Neuron (in vitro differentiated cells): ENCODE data around the gene GABARAP.

ENCODE experiments used
- H2AFZ ChIP-seq: one replicate; pipeline ENCODE4 v1.6.1; 2013; ENCODE audit warnings: low read depth, mild to moderate bottlenecking, inconsistent platforms, low read length, moderate library complexity
- H3K27me3 ChIP-seq: one replicate; pipeline ENCODE4 v1.6.1; 2013; ENCODE audit warnings: low read length; ENCODE audit not compliant: insufficient read depth
- H3K36me3 ChIP-seq: one replicate; pipeline ENCODE4 v1.6.1; 2013; ENCODE audit warnings: low read length; ENCODE audit not compliant: insufficient read depth
- H3K4me1 ChIP-seq: one replicate; pipeline ENCODE4 v1.6.1; 2013; ENCODE audit warnings: low read length; ENCODE audit not compliant: insufficient read depth
- H3K4me3 ChIP-seq: 2 replicates; pipeline ENCODE4 v1.5.1; 2013; ENCODE audit warnings: mild to moderate bottlenecking, low read length, moderate library complexity
- H3K9me3 ChIP-seq: one replicate; pipeline ENCODE4 v1.6.1; 2013; ENCODE audit warnings: low read length

GABARAP gene

GRCh38 chr17:7279448-7279847, 37.2 kb upstream of the GABARAP start:
- Histone ChIP-seq H2AFZ (no peak overlapping the region), H3K9me3 (no peaks in the 10 kb centered on the region), H3K27me3 (no peaks in the 10 kb centered on the region), H3K36me3 (no peaks in the 10 kb centered on the region), H3K4me3 (no peak overlapping the region), H3K4me1 (peaks cover 14% of the 10 kb centered on the region)

DNA sequence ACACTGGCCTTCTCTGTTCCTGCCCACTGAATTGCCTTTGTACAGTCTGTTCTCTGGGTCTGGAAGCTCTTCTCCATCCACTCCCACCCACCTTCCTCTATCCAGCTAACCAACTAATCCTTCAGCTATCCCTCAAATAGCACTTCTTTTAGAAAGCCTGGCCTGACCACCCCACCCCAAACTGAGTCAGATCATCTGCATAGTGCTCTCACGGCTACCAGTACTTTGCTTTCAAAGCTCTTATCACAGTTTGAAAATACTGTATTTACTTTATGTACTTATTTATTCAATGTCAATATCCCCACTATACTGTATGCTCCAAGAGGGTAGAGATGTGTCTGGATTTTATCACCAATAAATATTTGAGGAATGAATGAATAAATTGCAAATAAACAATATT, 24.5 kb upstream of the GABARAP start:
- Histone ChIP-seq H2AFZ (no peak overlapping the region), H3K4me1 (peaks cover 3% of the 10 kb centered on the region), H3K27me3 (peaks cover 29% of the 10 kb centered on the region), H3K36me3 (no peaks in the 10 kb centered on the region), H3K9me3 (peaks cover under 1% of the 10 kb centered on the region), H3K4me3 (no peak overlapping the region)

DNA sequence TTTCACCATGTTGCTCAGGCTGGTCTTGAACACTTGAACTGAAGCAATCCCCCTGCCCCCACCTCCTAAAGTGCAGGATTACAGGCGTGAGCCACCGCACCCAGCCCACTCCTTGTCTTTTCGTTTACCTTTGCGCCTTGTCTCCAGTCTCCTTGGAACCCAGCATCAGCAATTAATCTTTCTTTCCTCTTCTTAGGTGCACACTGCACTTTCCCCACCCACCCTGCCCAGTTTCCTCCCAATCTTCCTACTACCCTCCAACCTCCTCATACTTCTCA, 21.5 kb upstream of the GABARAP start:
- Histone ChIP-seq H3K36me3 (peaks cover 12% of the 10 kb centered on the region), H2AFZ (no peak overlapping the region), H3K4me1 (peaks cover 3% of the 10 kb centered on the region), H3K27me3 (peaks cover 45% of the 10 kb centered on the region), H3K9me3 (peaks cover 6% of the 10 kb centered on the region), H3K4me3 (no peak overlapping the region)

GRCh38 chr17:7262935-7263800, 20.9 kb upstream of the GABARAP start:
- peaks cover 6% of the 10 kb centered on the region for H3K9me3 ChIP-seq
- H3K4me1 ChIP-seq: peaks cover 3% of the 10 kb centered on the region
- H3K36me3 ChIP-seq: peaks cover 17% of the 10 kb centered on the region
- H2AFZ ChIP-seq: no peak overlapping the region
- peaks cover 45% of the 10 kb centered on the region for H3K27me3 ChIP-seq
- no peak overlapping the region for H3K4me3 ChIP-seq

DNA sequence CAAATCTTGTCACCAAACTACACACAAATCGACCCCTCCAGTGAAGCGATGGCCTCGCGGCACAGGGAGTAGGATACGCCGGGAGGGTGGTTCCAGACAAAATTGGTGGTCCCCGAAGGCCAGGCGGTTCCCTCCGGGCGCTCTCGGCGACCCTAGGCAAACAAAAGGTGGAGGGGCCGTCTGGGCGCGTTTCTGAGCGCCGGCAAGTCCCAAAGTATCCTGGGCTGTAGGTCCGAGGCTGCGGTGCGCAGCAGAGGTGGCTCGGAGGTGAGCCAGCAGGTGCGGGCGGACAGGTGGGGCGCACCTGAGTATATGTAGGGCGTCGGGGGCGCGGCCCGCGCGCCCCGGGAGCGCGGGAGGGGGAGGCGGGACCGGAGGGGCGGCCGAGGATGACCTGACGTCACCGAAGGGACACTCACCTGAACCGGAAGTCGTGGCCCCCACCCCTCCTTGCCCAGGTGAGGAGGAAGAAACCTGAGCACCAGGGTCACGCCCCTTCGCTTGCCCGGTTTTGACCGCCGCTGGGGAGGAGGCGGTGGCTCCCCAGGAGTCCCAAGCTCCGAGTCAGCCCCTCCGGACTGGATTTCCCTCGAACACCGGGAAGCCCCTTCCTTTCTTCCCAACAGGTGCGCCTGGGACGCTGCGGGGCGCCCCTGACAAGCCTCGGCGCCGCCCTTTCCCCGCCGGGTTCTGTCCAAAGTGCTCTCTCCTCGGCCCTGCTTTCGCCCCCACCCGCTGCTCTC, 20.1 kb upstream of the GABARAP start, which contains the start of gene CLDN7:
Gene CLDN7, minus strand, starts transcription at position 287 of the 743 bp plus-strand sequence. CDS start 435 bp downstream, outside the sequence.
- H3K36me3 ChIP-seq: peaks cover 21% of the 10 kb centered on the region
- peaks cover 3% of the 10 kb centered on the region for H3K4me1 ChIP-seq
- peaks cover 45% of the 10 kb centered on the region for H3K27me3 ChIP-seq
- H3K9me3 ChIP-seq: peaks cover 6% of the 10 kb centered on the region
- no peak within 1 kb of the TSS for H2AFZ ChIP-seq
- no peak within 1 kb of the TSS for H3K4me3 ChIP-seq

- H3K4me3 ChIP-seq: no peak overlapping the region
- peaks cover 45% of the 10 kb centered on the region for H3K27me3 ChIP-seq
- peaks cover 25% of the 10 kb centered on the region for H3K36me3 ChIP-seq
- H2AFZ ChIP-seq: no peak overlapping the region
- H3K9me3 ChIP-seq: peaks cover 6% of the 10 kb centered on the region
- H3K4me1 ChIP-seq: peaks cover 3% of the 10 kb centered on the region
Measured at GRCh38 chr17:7261379-7262191, 19.3 kb upstream of the GABARAP start.

- Histone ChIP-seq H3K4me3 (no peak overlapping the region), H2AFZ (no peak overlapping the region), H3K36me3 (peaks cover 33% of the 10 kb centered on the region), H3K4me1 (peaks cover 3% of the 10 kb centered on the region), H3K27me3 (peaks cover 43% of the 10 kb centered on the region), H3K9me3 (peaks cover 6% of the 10 kb centered on the region)
Measured at GRCh38 chr17:7260651-7261378, 18.6 kb upstream of the GABARAP start.

DNA sequence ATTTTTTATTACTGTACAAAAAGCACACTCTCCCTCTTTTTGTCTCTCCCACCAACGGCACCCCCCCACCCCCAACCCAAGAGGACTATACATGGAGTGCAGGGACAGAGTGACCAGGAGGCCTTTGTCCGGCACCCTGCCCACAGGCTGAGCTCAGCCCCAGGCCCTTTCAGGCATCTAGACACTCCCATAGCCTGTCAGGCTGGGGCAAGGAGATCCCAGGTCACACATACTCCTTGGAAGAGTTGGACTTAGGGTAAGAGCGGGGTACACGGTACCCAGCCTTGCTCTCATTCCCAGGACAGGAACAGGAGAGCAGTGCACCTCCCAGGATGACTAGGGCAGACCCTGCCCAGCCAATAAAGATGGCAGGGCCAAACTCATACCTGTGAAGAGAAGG, 17.9 kb upstream of the GABARAP start:
- Histone ChIP-seq H2AFZ (no peak overlapping the region), H3K27me3 (peaks cover 43% of the 10 kb centered on the region), H3K9me3 (peaks cover 6% of the 10 kb centered on the region), H3K36me3 (peaks cover 36% of the 10 kb centered on the region), H3K4me3 (no peak overlapping the region), H3K4me1 (peaks cover 3% of the 10 kb centered on the region)

DNA sequence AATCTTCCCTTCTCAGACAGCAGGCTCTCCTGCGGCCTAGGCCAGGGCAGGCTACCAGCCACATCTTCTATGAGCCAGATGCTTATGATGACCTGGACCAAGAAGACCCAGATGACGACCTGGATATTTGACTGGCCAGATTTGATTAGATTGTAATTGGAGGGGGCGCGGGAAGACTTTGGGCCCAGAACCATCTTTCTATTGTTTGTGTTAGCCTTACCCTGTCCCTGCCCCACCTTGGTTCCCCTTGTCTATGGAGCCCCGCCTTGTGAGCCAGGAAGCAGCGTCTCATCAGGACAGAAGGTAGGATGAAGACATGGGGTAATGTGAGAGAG, 17.3 kb upstream of the GABARAP start:
- peaks cover 42% of the 10 kb centered on the region for H3K36me3 ChIP-seq
- H3K27me3 ChIP-seq: peaks cover 43% of the 10 kb centered on the region
- no peak overlapping the region for H2AFZ ChIP-seq
- H3K9me3 ChIP-seq: peaks cover 6% of the 10 kb centered on the region
- H3K4me1 ChIP-seq: peaks cover 3% of the 10 kb centered on the region
- H3K4me3 ChIP-seq: no peak overlapping the region

GRCh38 chr17:7258731-7259554, 16.7 kb upstream of the GABARAP start:
- Histone ChIP-seq H3K36me3 (peaks cover 48% of the 10 kb centered on the region), H3K4me3 (no peak overlapping the region), H3K4me1 (peaks cover 3% of the 10 kb centered on the region)

GRCh38 chr17:7256766-7257456, 14.7 kb upstream of the GABARAP start:
- peaks cover 6% of the 10 kb centered on the region for H3K9me3 ChIP-seq
- peaks cover 17% of the 10 kb centered on the region for H3K27me3 ChIP-seq
- no peak overlapping the region for H3K4me3 ChIP-seq
- H3K4me1 ChIP-seq: peaks cover 8% of the 10 kb centered on the region
- H2AFZ ChIP-seq: no peak overlapping the region
- peaks cover 54% of the 10 kb centered on the region for H3K36me3 ChIP-seq

More at GRCh38 chr17:7258731-7259554, 16.7 kb upstream of the GABARAP start:
- Histone ChIP-seq H2AFZ (no peak overlapping the region), H3K27me3 (peaks cover 38% of the 10 kb centered on the region), H3K9me3 (peaks cover 6% of the 10 kb centered on the region)
